Skin epidermis (tissue), 12 donors: Measurements from ENCODE around the gene MYCBP2.
"Not testable (repeated sequence)": the region's sequence is repeated elsewhere in the genome, so short reads cannot be mapped to it uniquely, and the experiment has no call there.

Experiments used
- H3K27ac ChIP-seq, 21 experiments: fragments of 200-600 bp; sonication (generic) in 11 of 21; one replicate each; pipeline ENCODE4 v1.5.0; 2020; ENCODE audit warnings: mild to moderate bottlenecking in 3 of 21, inconsistent platforms in 2 of 21, moderate library complexity in 2 of 21
- H3K4me3 ChIP-seq, 7 experiments: fragments of 200-600 bp; sonication (generic) in 2 of 7; one replicate each; pipeline ENCODE4 v1.5.0; 2020; ENCODE audit warnings: inconsistent platforms in 2 of 7, mild to moderate bottlenecking in 2 of 7, moderate library complexity in 1 of 7

Gene MYCBP2

GRCh38 chr13:77338961-77339401 is 12.1 kb upstream of the MYCBP2 start:
- H3K4me3 ChIP-seq = no peak overlapping the region
- peak overlapping the region in 6 of 21 experiments; percentile 6 to 65 (median 30) for H3K27ac ChIP-seq

GRCh38 chr13:77338329-77338728 is 11.4 kb upstream of the MYCBP2 start:
- no peak overlapping the region for H3K4me3 ChIP-seq
- H3K27ac ChIP-seq = peak overlapping the region in 3 of 21 experiments; percentile 8 to 65 (median 63)

- H3K27ac ChIP-seq = no peak overlapping the region
- H3K4me3 ChIP-seq = no peak overlapping the region
Observed at GRCh38 chr13:77337159-77337558, 10.3 kb upstream of the MYCBP2 start.

DNA sequence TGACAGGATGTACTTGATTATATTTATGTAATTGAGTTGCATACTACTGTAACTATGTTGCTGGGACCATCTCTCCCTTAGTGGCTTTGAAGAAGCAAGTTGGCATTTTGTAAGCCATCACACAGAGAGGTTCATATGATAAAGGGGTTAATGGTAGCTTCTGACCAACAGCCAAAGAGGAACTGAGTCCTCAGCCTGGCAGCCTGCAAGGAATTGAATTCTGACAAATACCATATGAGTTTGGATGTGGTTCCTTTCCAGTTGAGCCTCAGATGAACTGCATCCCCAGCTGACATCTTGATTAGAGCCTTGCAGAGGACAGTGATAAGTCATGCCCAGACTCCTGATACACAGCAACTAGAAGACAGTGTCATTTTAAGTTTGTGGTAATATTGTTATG is 8.6 kb upstream of the MYCBP2 start:
- no peak overlapping the region for H3K4me3 ChIP-seq
- no peak overlapping the region for H3K27ac ChIP-seq

- Histone ChIP-seq H3K27ac (no peak overlapping the region), H3K4me3 (no peak overlapping the region)
Observed at GRCh38 chr13:77333594-77333993, 6.7 kb upstream of the MYCBP2 start.

GRCh38 chr13:77331421-77331820 is 4.5 kb upstream of the MYCBP2 start:
- H3K4me3 ChIP-seq = no peak overlapping the region
- peak overlapping the region in 1 of 21 experiments; percentile 98 for H3K27ac ChIP-seq

- Histone ChIP-seq H3K4me3 (peak overlapping the region; percentile 54 to 81 (median 73)), H3K27ac (peak overlapping the region; percentile 56 to 98 (median 88))
Observed at GRCh38 chr13:77329911-77330584, 3.2 kb upstream of the MYCBP2 start.

DNA sequence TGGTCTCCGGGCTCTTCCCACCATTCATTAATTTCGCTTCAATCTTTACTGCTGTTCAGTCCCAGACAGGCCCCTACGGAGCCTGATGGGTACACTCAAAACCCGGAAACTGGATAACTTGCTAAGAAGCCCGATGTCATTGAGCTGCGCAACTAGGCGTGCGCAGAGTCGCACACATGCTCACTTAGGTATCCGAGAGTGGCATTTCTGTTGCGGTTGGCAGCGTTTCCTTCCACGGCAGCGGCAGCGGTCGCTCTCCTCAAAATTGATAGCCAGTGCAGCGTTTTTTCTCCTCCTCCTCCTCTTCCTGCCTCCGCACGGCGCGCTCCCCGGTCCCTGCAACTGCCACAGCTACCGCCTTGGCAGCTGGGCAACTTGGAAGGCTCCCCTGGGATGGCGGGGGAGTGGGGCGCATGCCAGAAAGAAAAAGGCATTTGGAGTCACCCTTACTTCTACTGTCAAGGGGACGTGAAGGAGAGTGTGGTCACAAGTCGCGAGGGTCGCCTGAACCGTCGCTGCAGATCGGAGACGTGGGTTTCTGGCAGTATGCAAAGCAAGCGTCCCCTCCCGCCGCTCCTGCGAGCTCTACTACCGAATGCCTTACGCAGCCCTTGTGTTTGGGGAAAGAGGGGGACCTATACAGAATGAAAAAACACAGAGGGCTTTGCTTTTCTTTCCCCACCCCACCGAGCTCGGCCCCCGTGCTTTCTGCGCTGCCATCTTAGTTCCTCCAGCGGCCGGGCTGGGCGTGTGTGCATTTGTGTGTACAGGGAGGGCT is 2.4 kb upstream of the MYCBP2 start:
- Histone ChIP-seq H3K27ac (peak overlapping the region; percentile 56 to 98 (median 88)), H3K4me3 (peak overlapping the region; percentile 54 to 81 (median 73))

- H3K27ac ChIP-seq = peak overlapping the region in 20 of 21 experiments; percentile 56 to 98 (median 88)
- H3K4me3 ChIP-seq = peak overlapping the region; percentile 54 to 81 (median 73)
Observed at GRCh38 chr13:77328819-77329132, 1.9 kb upstream of the MYCBP2 start.

DNA sequence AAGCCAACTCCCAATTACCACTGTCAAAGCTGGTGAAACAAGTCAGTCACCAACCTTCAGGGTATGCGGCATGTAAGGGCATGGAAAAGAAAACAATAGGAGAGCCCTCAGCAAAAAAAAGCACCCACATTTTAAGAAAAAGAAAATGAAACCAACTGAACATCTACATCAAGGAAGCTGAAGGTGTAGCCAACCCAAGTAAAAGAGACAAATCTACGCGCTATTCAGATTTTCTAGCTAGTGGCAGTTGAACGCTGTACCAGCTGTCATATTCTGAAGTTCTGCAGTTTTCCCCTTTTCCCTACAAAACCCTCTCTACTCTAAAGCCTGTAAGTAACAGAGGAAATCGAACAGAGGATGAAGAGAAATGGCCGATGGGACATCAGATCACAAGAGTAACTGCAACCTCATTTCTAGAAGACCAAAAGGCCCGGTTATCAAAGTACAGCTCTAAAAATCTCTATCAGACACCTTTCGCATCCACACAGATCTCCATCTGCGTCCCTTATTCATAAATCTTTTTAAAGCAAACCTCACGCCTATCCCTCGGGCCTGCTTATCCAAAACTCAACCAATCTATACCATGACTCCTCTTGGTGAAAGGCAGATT is 1.4 kb downstream of the MYCBP2 start:
- H3K4me3 ChIP-seq = peak overlapping the region; percentile 70 to 97 (median 89)
- peak overlapping the region in 20 of 21 experiments; percentile 82 to 98 (median 95) for H3K27ac ChIP-seq

- Histone ChIP-seq H3K4me3 (peak overlapping the region in 1 of 7 experiments; percentile 97), H3K27ac (peak overlapping the region in 6 of 21 experiments; percentile 2 to 98 (median 61))
Observed at GRCh38 chr13:77323858-77324257, 3.0 kb downstream of the MYCBP2 start.

DNA sequence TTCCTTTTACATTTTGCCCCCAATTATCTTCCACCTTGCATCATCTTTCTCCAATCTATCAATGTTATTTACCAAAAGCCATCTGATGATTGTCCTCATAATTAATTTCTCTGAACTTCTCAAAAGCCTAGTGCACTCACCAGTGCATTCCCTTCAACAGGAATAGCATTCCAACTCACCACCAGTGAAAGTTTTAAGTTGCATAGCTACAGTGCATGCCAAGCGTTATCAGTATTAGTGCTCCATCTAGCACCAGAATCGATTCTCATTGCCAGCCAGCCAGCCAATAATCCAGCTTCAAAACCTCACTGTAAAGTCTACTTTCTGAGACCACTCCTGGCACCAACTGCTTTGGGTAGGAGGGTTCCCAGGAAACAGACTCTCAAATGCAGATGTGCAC is 7.4 kb downstream of the MYCBP2 start:
- Histone ChIP-seq H3K4me3 (no peak overlapping the region), H3K27ac (no peak overlapping the region)

DNA sequence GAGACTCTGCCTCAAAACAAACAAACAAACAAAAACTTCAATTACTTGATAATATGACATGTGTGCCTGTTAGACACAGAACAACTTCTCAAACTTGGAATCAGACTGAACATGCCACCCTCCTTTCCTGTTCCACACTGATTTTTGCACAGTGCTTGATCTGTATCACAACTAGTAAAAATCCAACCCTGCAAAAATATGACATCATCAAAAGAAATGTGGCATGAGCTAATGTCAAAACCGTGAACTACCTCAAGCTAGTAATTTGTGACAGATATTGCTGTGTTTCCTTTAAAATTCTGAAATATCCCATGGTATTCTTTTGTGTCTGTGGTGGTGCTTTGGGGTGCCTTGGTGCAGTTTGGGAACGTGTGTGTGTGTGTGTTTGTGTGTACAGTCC is 8.2 kb downstream of the MYCBP2 start:
- Histone ChIP-seq H3K4me3 (no peak overlapping the region), H3K27ac (no peak overlapping the region)

DNA sequence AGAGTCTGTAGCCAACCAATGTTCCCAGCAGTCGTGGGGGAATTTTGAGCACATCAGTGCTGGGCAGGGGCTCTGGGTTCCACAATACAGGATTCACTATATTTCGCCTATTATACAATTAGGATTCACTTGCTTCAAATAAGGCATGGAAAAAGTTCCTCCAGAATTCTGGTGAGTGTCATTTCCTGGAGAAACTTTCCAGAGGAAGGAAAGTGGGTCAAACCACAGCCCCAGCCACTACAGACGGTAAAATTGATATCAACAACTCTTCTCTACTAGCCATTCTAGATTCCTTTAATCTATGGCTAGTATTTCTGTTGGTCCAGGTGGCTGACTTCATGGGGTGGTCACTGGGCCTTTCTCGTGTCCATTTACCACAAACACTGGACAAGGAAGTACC is 10.5 kb downstream of the MYCBP2 start:
- Histone ChIP-seq H3K27ac (peak overlapping the region in 6 of 21 experiments; percentile 20 to 66 (median 53)), H3K4me3 (no peak overlapping the region)

GRCh38 chr13:77315509-77315908 is 11.4 kb downstream of the MYCBP2 start:
- not testable (repeated sequence) for H3K4me3 ChIP-seq
- peak overlapping the region in 4 of 21 experiments; percentile 36 to 66 (median 60) for H3K27ac ChIP-seq

DNA sequence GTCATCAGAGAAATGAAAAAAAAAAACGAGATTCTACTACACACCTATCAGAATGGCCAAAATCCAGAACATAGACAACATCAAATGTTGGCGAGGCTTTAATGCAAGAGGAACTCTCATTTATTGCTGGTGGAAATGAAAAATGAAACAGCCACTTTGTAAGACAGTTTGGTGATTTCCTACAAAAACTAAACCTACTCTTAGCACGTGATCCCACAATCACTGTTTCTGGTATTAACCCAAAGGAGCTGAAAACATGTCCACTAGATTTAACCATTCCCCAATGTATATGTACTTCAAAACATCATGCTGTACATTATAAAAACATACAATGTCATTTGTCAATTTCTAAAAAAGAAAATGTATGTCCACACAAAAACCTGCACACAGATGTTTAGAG is 13.0 kb downstream of the MYCBP2 start:
- Histone ChIP-seq H3K27ac (no peak overlapping the region), H3K4me3 (no peak overlapping the region)

GRCh38 chr13:77312311-77312710 is 14.6 kb downstream of the MYCBP2 start:
- Histone ChIP-seq H3K27ac (no peak overlapping the region), H3K4me3 (no peak overlapping the region)

DNA sequence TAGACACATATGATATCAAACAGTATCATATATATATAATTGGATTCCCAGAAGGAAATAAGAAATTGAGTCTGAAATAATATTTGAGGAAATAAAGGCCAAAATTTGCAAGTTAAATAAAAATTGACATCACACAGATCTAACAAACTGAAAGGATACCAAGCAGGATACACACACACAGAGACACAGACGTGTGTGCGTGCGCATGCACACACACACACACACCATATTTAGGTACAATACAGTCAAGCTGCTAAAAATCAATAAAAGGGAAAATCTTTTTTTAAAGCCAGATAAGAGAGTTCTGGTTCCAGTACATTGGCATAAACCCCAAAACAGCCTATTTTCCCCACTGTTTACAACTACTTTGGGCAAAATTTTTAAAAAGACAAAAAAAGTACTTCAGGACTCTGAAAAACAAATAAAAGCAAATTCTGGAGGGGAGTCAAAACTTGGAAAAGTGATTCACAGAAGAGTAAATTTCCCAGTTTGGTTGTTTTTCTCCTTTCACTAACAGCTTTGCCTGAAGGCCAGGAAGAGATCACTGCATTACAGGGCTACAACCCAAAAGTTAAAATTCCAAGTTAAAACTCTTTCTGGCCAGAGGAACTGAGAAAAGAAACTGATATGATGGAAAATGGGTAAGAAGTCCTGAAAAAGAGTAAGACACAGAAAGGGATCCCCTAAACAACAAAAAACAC is 16.2 kb downstream of the MYCBP2 start:
- no peak overlapping the region for H3K4me3 ChIP-seq
- H3K27ac ChIP-seq = peak overlapping the region in 7 of 21 experiments; percentile 2 to 73 (median 39)

- peak overlapping the region in 3 of 21 experiments; percentile 26 to 73 (median 59) for H3K27ac ChIP-seq
- no peak overlapping the region for H3K4me3 ChIP-seq
Observed at GRCh38 chr13:77310161-77310560, 16.7 kb downstream of the MYCBP2 start.

- Histone ChIP-seq H3K4me3 (no peak overlapping the region), H3K27ac (peak overlapping the region in 2 of 21 experiments; percentile 1 to 14)
Observed at GRCh38 chr13:77309254-77309653, 17.6 kb downstream of the MYCBP2 start.
